HG03378 (cell line): ENCODE data around the gene INTS2.
"Not testable (repeated sequence)": the region's sequence is repeated elsewhere in the genome, so short reads cannot be mapped to it uniquely, and the experiment has no call there.

Source experiments
- ATAC-seq: cut with Tn5 transposase; IDR thresholded peaks from one replicate; pipeline ENCODE4 v1.9.1; 2021; ENCODE audit warnings: mild to moderate bottlenecking, moderate library complexity; ENCODE audit not compliant: unreplicated experiment

The INTS2 gene

DNA sequence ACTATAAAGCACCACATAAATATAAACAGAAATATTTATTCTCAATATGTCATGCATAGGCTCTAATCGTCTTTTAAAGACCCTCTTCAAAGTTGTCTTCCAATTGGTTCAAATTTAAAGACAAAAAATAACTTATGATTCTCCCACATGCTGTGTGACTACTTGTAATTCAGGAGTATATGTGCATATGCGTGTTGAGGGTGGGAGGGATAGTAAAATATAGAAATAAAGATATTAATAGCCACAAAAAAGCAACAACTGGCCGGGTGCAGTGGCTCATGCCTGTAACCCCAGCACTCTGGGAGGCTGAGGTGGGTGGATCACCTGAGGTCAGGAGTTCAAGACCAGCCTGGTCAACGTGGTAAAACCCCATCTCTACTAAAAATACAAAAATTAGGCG lies 33.5 kb downstream of the INTS2 start:
- not testable (repeated sequence) for ATAC-seq

DNA sequence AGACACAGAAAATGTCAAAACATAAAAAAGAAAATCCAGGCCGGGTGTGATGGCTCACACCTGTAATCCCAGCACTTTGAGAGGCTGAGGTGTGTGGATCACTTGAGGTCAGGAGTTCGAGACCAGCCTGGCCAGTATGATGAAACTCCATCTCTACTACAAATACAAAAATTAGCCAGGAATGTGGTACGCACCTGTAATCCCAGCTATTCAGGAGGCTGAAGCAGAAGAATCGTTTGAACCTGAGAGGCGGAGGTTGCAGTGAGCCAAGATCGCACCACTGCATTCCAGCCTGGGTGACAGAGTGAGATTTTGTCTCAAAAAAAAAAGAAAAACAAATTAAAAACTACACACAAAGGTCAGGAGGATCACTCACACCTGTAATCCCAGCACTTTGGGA lies 40.0 kb downstream of the INTS2 start:
- not testable (repeated sequence) for ATAC-seq

DNA sequence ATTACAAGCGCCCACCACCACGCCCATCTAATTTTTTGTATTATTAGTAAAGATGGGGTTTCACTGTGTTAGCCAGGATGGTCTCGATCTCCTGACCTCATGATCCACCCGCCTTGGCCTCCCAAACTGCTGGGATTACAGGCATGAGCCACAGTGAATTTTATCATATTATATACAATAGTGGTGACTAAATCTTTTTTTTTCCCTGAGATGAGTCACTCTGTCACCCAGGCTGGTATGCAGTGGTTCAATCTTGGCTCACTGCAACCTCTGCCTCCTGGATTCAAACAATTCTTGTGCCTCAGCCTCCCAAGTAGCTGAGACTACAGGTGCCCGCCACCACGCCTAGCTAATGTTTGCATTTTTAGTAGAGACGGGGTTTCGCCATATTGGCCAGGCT lies 41.9 kb downstream of the INTS2 start:
- ATAC-seq: not testable (repeated sequence)

DNA sequence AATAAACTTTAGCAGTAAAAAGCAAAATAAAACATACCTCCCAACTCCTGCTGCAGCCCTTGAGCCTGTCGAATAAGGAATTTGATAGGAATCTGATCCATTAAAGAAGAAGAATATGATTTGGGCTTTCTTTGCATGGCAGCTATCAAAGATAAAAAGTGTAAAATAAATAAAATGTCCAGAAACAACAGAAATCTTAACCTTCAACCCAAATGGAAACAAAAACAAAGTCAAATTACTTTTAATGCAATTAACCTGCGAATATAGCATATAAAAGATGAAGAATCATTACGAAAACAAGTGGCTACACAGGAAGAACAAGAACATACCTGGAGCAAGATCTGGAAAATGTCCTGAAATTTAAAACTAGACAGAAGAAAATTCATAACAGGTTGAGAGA lies 42.9 kb downstream of the INTS2 start:
- ATAC-seq: no peak

DNA sequence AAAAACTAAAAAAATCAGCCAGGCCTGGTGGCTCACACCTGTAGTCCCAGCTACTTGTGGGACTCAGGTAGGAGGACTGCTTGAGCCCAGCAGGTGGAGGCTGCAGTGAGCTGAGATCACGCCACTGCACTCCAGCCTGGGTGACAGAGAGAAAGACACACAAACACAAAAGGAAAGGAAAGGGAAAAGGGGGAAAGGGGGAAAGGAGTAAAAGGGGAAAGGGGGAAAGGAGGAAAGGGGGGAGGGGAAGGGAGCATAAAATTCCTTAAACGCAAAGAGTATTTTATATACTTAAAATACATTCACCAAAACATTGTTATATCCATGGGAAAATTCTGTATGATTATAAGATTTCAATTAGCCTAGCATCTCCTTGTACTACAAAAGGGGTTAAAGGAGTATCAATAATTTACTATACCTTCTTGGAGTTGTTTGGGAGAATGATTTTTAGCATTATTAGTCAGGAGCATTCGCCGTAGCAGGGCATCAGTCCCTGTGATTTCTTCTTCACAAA lies 47.1 kb downstream of the INTS2 start:
- no peak for ATAC-seq

DNA sequence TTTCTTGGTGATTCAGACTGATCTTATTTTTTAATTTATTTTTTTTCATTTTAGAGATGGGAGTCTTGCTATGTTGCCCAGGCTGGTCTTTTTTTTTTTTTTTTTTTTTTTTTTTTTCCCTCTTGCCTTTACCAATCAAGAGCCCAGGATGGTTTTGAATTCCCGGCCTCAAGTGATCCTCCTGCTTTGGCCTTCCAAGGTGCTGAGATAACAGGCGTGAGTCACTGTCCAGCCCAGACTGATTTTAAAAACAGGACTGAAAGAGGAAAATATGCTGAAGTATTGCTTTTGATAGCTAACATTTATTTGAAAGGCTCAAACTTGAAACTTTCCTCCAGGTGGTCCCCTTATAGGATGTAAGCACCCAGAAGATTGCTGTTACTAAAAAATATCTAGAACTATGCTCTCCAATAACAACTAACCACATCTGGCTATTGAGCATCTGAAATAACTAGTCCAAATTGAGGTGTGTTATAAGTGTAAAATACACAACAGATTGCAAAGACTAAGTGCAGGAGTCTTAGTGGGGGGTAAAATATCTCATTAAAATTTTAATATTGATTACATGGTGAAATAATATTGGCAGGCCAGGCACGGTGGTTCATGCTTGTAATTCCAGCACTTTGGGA lies 48.7 kb downstream of the INTS2 start:
- no peak for ATAC-seq

DNA sequence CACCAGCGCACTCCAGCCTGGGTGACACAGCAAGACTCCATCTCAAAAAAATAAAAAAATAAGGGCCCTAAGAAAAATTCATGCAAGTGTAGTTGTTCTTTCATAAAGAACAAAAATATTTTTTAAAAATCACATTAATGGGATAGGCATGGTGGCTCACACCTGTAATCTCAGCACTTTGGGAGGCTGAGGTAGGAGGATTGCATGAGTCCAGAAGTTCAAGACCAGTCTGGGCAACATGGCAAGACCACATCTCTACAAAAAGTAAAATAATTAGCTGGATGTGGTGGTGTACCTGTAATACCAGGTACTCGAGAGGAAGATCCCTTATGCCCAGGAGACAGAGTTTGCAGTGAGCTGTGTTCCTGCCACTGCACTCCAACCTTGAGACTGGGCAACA lies 49.3 kb downstream of the INTS2 start:
- ATAC-seq: no peak

- no peak for ATAC-seq
These were observed 49.9 kb downstream of the INTS2 start for GRCh38 chr17:61877837-61878236.

DNA sequence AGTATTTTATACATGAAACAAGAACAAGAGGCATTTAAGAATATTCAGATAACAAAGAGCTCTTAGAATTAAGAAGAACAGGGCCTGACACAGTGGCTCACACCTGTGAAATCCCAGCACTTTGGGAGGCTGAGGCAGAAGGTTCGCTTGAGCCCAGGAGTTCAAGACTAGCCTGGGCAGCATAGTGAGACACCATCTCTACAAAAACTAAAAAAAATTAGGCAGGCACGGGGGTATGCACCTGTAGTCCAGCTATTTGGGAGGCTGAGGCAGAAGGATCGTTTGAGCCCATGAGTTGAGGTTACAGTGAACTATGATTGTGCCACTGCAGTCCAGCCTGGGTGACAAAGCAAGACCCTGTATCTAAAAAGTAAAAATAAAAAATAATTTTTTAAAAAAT lies 52.0 kb downstream of the INTS2 start:
- ATAC-seq: no peak

GRCh38 chr17:61875285-61875684 lies 52.5 kb downstream of the INTS2 start:
- ATAC-seq: peak; percentile 49

- no peak for ATAC-seq
These were observed 53.7 kb downstream of the INTS2 start for GRCh38 chr17:61874075-61874474.

DNA sequence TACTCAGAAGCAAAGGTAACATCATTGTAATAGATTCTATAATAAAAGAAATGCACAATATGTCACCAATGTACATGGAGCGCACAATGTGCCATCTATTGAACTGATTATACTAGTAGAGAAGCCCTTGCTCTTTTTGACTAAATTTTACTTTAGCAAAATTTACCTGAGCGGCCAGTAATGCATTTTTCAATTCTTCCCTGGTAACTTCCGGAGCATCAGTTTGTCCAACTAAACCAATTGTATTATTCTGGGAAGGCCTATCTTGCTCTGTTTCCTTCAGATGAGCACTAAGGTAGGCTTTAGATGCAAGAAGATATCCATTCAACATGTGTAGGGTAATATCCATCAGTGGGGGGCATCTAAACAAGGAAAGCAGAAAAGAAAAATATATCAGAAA lies 55.7 kb downstream of the INTS2 start:
- ATAC-seq: no peak

GRCh38 chr17:61869138-61869537 lies 58.6 kb downstream of the INTS2 start:
- no peak for ATAC-seq

DNA sequence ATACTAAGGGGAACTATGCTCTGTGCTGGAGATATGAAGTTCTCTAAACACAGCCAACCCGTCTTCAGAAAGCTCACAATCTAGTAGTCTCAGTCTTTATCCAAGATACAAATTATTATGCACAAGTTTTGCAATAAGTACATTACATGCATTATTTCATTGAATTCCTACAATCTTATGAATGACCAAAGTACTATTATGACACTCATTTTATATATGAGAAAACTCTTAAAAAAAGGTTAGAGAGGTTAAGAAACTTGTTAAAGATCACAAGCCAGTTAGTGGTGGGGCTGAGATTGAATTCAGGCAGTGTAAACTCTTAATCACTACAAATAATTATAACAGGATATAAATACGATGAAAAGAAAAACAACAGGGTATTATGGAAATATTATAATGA lies 59.7 kb downstream of the INTS2 start:
- ATAC-seq: no peak

GRCh38 chr17:61867033-61867432 lies 60.7 kb downstream of the INTS2 start:
- ATAC-seq: no peak

- peak; percentile 19 for ATAC-seq
These were observed 64.0 kb downstream of the INTS2 start for GRCh38 chr17:61863801-61864126.

DNA sequence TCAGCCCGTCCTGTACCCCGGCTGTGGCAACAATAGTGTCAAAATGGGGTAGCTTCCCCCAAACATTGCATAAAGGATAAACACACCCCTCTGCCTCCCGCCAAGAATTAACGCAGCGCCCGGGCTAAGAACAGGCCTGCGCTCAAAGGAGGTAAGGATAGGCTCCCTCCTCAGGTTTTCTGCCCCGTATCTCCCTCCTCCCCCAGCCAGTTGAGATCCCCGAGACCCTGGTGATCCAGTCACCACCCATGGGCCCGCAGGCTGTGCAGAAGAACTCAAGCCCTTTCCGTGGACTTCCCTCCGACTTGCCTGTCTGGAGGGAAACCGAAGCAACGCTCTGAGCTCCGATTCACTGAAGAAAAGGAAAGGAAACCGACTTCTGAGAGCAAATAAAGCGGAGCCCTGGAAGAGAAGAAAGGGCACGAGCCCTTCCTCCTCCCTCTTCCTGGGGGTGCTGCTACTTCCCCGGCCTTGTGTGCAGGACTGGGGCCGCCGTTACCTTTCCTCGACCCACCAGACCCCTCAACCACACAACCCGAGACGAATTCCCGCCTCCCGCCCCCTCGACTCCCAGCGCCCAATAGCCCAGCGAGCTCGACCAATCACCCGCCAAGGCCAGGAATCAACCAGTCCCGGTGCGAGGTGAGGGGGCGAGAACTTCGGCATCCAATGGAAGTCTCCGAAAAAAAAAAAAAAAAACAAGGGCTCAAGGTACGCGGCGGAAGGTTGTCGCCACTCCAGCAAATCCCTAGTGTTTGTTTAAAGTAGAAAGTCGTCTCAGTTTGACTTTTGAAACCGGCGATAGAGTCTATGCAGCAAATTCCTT lies 64.6 kb downstream of the INTS2 start, which contains the start of gene BRIP1:
Gene BRIP1 (minus strand): TSS at position 554 of the 826 bp plus-strand sequence. CDS start 1,989 bp downstream, outside the sequence.
- ATAC-seq: peak; percentile 75

- ATAC-seq: no peak
These were observed 65.6 kb downstream of the INTS2 start for GRCh38 chr17:61862105-61862574.

GRCh38 chr17:61860397-61860796 lies 67.4 kb downstream of the INTS2 start:
- not testable (repeated sequence) for ATAC-seq

DNA sequence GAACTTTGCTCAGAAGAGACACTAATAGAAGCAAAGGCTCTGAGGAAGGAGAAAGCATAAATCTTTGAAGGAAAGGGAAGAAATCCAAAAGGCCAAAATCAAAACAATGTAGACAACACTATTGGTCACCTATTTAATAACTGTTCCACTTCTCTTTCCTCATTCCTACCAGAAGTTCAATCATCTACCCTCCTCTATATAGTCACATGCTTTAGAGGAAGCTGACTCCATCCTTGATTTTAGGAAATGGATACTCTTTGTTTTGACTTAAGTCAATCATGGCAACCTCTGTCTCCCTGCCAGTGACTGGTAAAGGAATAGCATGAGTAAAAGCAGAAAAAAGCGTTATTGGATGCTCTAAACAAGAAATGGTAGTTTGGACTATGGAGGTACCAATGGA lies 71.7 kb downstream of the INTS2 start:
- no peak for ATAC-seq

DNA sequence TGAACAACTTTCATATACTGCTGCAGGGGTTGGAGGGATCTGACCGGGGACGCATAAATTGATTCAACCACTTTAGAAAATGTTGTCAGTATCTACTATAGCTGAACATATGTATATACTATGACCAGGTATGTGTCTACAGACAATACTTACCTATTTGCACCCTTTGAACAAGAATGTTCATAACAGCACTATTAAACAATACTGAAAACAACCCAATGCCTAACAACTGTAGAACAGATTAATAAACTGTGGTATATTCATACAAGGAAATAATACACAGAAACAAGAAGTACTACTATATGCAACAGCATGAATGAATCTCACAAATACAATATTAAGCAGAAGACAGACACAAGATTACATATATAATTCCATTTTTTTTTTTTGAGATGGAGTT lies 74.9 kb downstream of the INTS2 start:
- no peak for ATAC-seq

DNA sequence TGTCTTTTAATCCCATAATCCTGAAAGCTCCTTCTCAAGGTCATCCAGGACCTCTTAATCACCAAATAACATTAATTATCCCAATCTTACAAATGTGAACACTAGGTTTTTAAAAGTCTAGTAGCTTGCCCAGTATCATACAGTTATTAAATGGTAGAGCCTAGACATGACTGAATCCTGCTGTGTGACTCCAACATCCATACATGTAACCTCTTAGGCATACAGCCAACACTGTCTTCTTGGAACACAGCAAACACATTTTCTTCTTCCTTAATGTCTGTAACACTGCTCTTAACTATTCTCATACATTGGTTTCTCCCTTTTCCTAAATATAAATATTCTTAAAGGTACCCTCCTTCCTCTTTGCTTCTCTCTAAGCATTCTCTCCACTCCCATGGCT lies 78.1 kb downstream of the INTS2 start:
- ATAC-seq: no peak
